IMR-90 (cell line): ENCODE data around the gene OR11G2. TPM values are rescaled to one million over a fixed set of nuclear protein-coding genes. Genes with fewer than 3 reads are reported as not detected.

Experiments
- ATAC-seq: fragments of 200-7000 bp; cut with Tn5 transposase; 2 replicates; pipeline ENCODE4 v1.9.1; 2020; ENCODE audit warnings: low read depth, mild to moderate bottlenecking, moderate library complexity
- BruUV-seq: library from RNA; stranded (reverse); fragments of 400-500 nt; replicated peaks from 2 replicates; lab custom pipeline; 2021; lab: Mats Ljungman, UMichigan
- CTCF ChIA-PET: fragments of 300-600 bp; formaldehyde crosslinking; extraction: SDS; loops from one replicate; lab custom pipeline; 2021; ENCODE audit warnings: antibody characterized with exemption; lab: Yijun Ruan, JAX
- POLR2A ChIA-PET: fragments of 300-600 bp; sonication (Branson Sonifier 250); formaldehyde crosslinking; loops from one replicate; lab custom pipeline; 2022; ENCODE audit warnings: antibody characterized with exemption; ENCODE audit not compliant: unreplicated experiment; lab: Charles Lee
- DNase-seq: peaks from one replicate; pipeline ENCODE4 v3.0.0; 2013
- H2AFZ ChIP-seq: replicated peaks from 2 replicates; pipeline ENCODE3; 2013; ENCODE audit warnings: low read length, mild to moderate bottlenecking; ENCODE audit not compliant: poor library complexity
- H2AK5ac ChIP-seq: 2 replicates; pipeline ENCODE4 v1.6.1; 2013; ENCODE audit warnings: low read depth, low read length, inconsistent platforms
- H2AK9ac ChIP-seq: replicated peaks from 2 replicates; pipeline ENCODE3; 2013; ENCODE audit warnings: mild to moderate bottlenecking, low read depth, low read length, moderate library complexity; ENCODE audit not compliant: poor library complexity
- H2BK120ac ChIP-seq: 2 replicates; pipeline ENCODE4 v1.6.1; 2013; ENCODE audit warnings: low read depth, low read length, inconsistent platforms
- H2BK15ac ChIP-seq: 3 replicates; pipeline ENCODE4 v1.6.1; 2013; ENCODE audit warnings: low read depth, low read length, inconsistent platforms
- H2BK20ac ChIP-seq: 2 replicates; pipeline ENCODE4 v1.6.1; 2013; ENCODE audit warnings: low read depth, mild to moderate bottlenecking, inconsistent platforms, low read length, moderate library complexity
- H2BK5ac ChIP-seq: 2 replicates; pipeline ENCODE4 v1.6.1; 2013; ENCODE audit warnings: mild to moderate bottlenecking, low read depth, low read length, inconsistent platforms; ENCODE audit not compliant: poor library complexity, severe bottlenecking
- H3K14ac ChIP-seq: replicated peaks from 2 replicates; pipeline ENCODE4 v1.6.1; 2013; ENCODE audit warnings: low read depth, low read length, inconsistent platforms
- H3K18ac ChIP-seq: 2 replicates; pipeline ENCODE4 v1.6.1; 2013; ENCODE audit warnings: low read depth, low read length, control low read depth
- H3K23ac ChIP-seq: 2 replicates; pipeline ENCODE4 v1.6.1; 2013; ENCODE audit warnings: low read depth, low read length, inconsistent platforms
- H3K27ac ChIP-seq: 2 replicates; pipeline ENCODE4 v1.5.1; 2013; ENCODE audit warnings: mild to moderate bottlenecking, control low read depth, low read length; ENCODE audit not compliant: insufficient read depth
- H3K27me3 ChIP-seq: 2 replicates; pipeline ENCODE4 v1.6.1; 2013; ENCODE audit warnings: low read length; ENCODE audit not compliant: control insufficient read depth, insufficient read depth
- H3K36me3 ChIP-seq: 2 replicates; pipeline ENCODE4 v1.6.1; 2013; ENCODE audit warnings: low read length, mixed read lengths; ENCODE audit not compliant: control insufficient read depth, insufficient read depth
- H3K4ac ChIP-seq: 2 replicates; pipeline ENCODE4 v1.6.1; 2013; ENCODE audit warnings: low read depth, low read length, inconsistent platforms
- H3K4me1 ChIP-seq: 2 replicates; pipeline ENCODE4 v1.6.1; 2013; ENCODE audit warnings: low read length, mixed read lengths; ENCODE audit not compliant: control insufficient read depth, insufficient read depth
- H3K4me2 ChIP-seq: 2 replicates; pipeline ENCODE4 v1.6.1; 2013; ENCODE audit warnings: low read depth, mild to moderate bottlenecking, control low read depth, low read length, moderate library complexity
- H3K4me3 ChIP-seq: 2 replicates; pipeline ENCODE4 v1.5.1; 2013; ENCODE audit warnings: low read depth, mild to moderate bottlenecking, control low read depth, low read length, moderate library complexity; ENCODE audit not compliant: insufficient read depth
- H3K56ac ChIP-seq: 2 replicates; pipeline ENCODE4 v1.6.1; 2013; ENCODE audit warnings: low read length, inconsistent platforms; ENCODE audit not compliant: insufficient read depth; ENCODE audit errors: extremely low read depth
- H3K79me1 ChIP-seq, 2 experiments: 2 replicates each; pipeline ENCODE4 v1.6.1; 2013; ENCODE audit warnings: low read length in 2 of 2, inconsistent platforms in 1 of 2, low read depth in 1 of 2
- H3K9ac ChIP-seq: 2 replicates; pipeline ENCODE4 v1.6.1; 2013; ENCODE audit warnings: low read depth, low read length, control low read depth
- H3K9me1 ChIP-seq: 2 replicates; pipeline ENCODE4 v1.6.1; 2013; ENCODE audit warnings: low read length, inconsistent platforms; ENCODE audit not compliant: insufficient read depth
- H3K9me3 ChIP-seq: 2 replicates; pipeline ENCODE4 v1.6.1; 2013; ENCODE audit warnings: low read length; ENCODE audit not compliant: control insufficient read depth, insufficient read depth
- H4K20me1 ChIP-seq: 2 replicates; pipeline ENCODE4 v1.6.1; 2013; ENCODE audit warnings: low read length, inconsistent platforms; ENCODE audit not compliant: insufficient read depth
- H4K5ac ChIP-seq: 2 replicates; pipeline ENCODE4 v1.6.1; 2013; ENCODE audit warnings: mild to moderate bottlenecking, low read depth, low read length, control low read depth
- H4K8ac ChIP-seq, 2 experiments: 2 replicates each; pipeline ENCODE4 v1.6.1; 2013; ENCODE audit warnings: low read depth in 2 of 2, low read length in 2 of 2, control low read depth in 1 of 2, inconsistent platforms in 1 of 2
- H4K91ac ChIP-seq: 2 replicates; pipeline ENCODE4 v1.6.1; 2013; ENCODE audit warnings: low read depth, low read length, inconsistent platforms; ENCODE audit not compliant: insufficient read depth
- BHLHE40 ChIP-seq: fragments of 150-350 bp; IDR thresholded peaks from 2 replicates; pipeline ENCODE4 v1.6.1; 2016; ENCODE audit warnings: mild to moderate bottlenecking, low read depth, low read length
- CEBPB ChIP-seq: IDR thresholded peaks from 2 replicates; pipeline ENCODE4 v1.6.1; 2012; ENCODE audit warnings: low read depth, low read length, improper control_type of control experiment
- CHD1 ChIP-seq: IDR thresholded peaks from 2 replicates; pipeline ENCODE4 v1.6.1; 2012; ENCODE audit warnings: low read depth, low read length, improper control_type of control experiment
- FOS ChIP-seq: fragments of 150-350 bp; IDR thresholded peaks from 2 replicates; pipeline ENCODE4 v1.6.1; 2016; ENCODE audit warnings: low read depth, low read length
- MAFK ChIP-seq: IDR thresholded peaks from 2 replicates; pipeline ENCODE4 v1.6.1; 2012; ENCODE audit warnings: low read depth, low read length, improper control_type of control experiment
- MAZ ChIP-seq: IDR thresholded peaks from 2 replicates; pipeline ENCODE4 v1.6.1; 2012; ENCODE audit warnings: low read depth, mild to moderate bottlenecking, low read length, improper control_type of control experiment, moderate library complexity, borderline replicate concordance
- MXI1 ChIP-seq: IDR thresholded peaks from 2 replicates; pipeline ENCODE4 v1.6.1; 2012; ENCODE audit warnings: low read depth, mild to moderate bottlenecking, low read length, moderate library complexity, borderline replicate concordance
- NFE2L2 ChIP-seq: fragments of 150-350 bp; IDR thresholded peaks from 2 replicates; pipeline ENCODE4 v1.6.1; 2016; ENCODE audit warnings: low read depth, mild to moderate bottlenecking, low read length
- POLR2A ChIP-seq: IDR thresholded peaks from 2 replicates; pipeline ENCODE4 v1.6.1; 2012; ENCODE audit warnings: mild to moderate bottlenecking, low read depth, low read length
- RAD21 ChIP-seq: IDR thresholded peaks from 2 replicates; pipeline ENCODE4 v1.6.1; 2012; ENCODE audit warnings: low read length, improper control_type of control experiment
- RCOR1 ChIP-seq: IDR thresholded peaks from 2 replicates; pipeline ENCODE4 v1.6.1; 2012; ENCODE audit warnings: mild to moderate bottlenecking, low read length, improper control_type of control experiment; ENCODE audit not compliant: insufficient replicate concordance
- RFX5 ChIP-seq: IDR thresholded peaks from 2 replicates; pipeline ENCODE4 v1.8.0; 2012; ENCODE audit warnings: low read depth, mild to moderate bottlenecking, low read length, moderate library complexity
- SMC3 ChIP-seq: fragments of 150-350 bp; IDR thresholded peaks from 2 replicates; pipeline ENCODE4 v1.6.1; 2016; ENCODE audit warnings: low read depth, mild to moderate bottlenecking, antibody characterized with exemption, low read length, moderate library complexity
- WGBS, 2 experiments: methylation state at CpG; one replicate each; pipeline versions ENCODE4 v1.1.5 to v1.1.7; 2013; ENCODE audit warnings: missing lambda C conversion rate in 2 of 2; ENCODE audit not compliant: insufficient read length in 1 of 2; ENCODE audit errors: extremely low coverage in 2 of 2; 5-methylcytosine and 5-hydroxymethylcytosine counted together
- dilution Hi-C: fragments of 300-500 bp; cut with HindIII; formaldehyde crosslinking; loops from one replicate; pipeline ENCODE4 v1.14.3; 2018; ENCODE audit warnings: low sequenced_read_pairs; ENCODE audit not compliant: unreplicated experiment
- in situ Hi-C: fragments of 300-500 bp; cut with MboI; formaldehyde crosslinking; loops from 3 replicates; pipeline ENCODE4 v1.14.3; 2019; ENCODE audit warnings: low sequenced_read_pairs, inconsistent platforms, mixed read lengths
- intact Hi-C: fragments of 100-400 bp; cut with micrococcal nuclease; formaldehyde crosslinking; loops from 2 replicates; pipeline ENCODE4 v1.10.0; 2022
- polyA plus RNA-seq, 3 experiments: library from polyadenylated mRNA; depleted of rRNA; stranded (reverse); fragments of >200 nt; gene quantifications; 2 replicates each; pipeline ENCODE4 v1.2.3, GENCODE V29; 2012; ENCODE audit warnings: low replicate concordance in 1 of 3
- total RNA-seq: library from RNA; depleted of rRNA; stranded (reverse); fragments of >200 nt; gene quantifications from 2 replicates; pipeline ENCODE4 v1.2.3, GENCODE V29; 2012
- TF ChIP-seq, protein P1 (sequence below): fragments of 150-350 bp; IDR thresholded peaks from 2 replicates; pipeline ENCODE4 v1.6.1; 2017; ENCODE audit warnings: mild to moderate bottlenecking, antibody characterized with exemption, low read length, low read depth
- TF ChIP-seq, protein P2 (sequence below): fragments of 150-350 bp; IDR thresholded peaks from 2 replicates; pipeline ENCODE4 v1.6.1; 2016; ENCODE audit warnings: low read depth, mild to moderate bottlenecking, low read length, moderate library complexity, borderline replicate concordance
- TF ChIP-seq, protein P3 (sequence below): conservative IDR thresholded peaks from 2 replicates; pipeline ENCODE4 v1.5.1; 2012; ENCODE audit warnings: mild to moderate bottlenecking, low read depth, low read length, improper control_type of control experiment

OR11G2 gene
- total and polyA plus RNA-seq, 2 of the 4 experiments (the other 2 are of a cell fraction) = not detected

DNA sequence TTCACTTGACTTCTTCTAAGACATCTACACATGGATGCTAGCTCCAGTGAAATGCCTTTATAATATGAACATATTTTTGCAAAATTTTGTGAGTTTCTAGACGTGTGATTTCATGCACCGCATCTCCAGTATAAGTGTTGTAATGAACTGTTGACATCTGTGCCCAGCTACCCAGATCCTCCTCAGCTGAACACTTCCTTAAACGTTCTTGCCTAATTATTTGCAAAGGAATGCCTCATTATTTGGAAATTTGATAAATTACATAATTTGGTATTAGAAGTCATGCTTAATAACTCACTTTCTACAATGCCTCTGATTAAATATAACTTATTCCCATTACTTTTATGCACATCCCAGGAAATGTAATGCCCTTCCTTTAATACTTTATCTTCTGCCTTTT is 14.0 kb downstream of the OR11G2 start:
- in situ Hi-C loops (no loop called here), intact Hi-C loops (no loop called here), dilution Hi-C loops (no loop called here)
- H2AK5ac ChIP-seq = no peak overlapping the region
- H2AK9ac ChIP-seq = no peak overlapping the region
- H3K79me1 ChIP-seq = no peaks in the 10 kb centered on the region
- no peak overlapping the region for H3K14ac ChIP-seq
- no peaks in the 10 kb centered on the region for H3K27me3 ChIP-seq
- TF ChIP-seq BHLHE40 = no peak
- no peak for TF ChIP-seq MXI1
- no peak for TF ChIP-seq MAFK
- TF ChIP-seq, protein P1, sequence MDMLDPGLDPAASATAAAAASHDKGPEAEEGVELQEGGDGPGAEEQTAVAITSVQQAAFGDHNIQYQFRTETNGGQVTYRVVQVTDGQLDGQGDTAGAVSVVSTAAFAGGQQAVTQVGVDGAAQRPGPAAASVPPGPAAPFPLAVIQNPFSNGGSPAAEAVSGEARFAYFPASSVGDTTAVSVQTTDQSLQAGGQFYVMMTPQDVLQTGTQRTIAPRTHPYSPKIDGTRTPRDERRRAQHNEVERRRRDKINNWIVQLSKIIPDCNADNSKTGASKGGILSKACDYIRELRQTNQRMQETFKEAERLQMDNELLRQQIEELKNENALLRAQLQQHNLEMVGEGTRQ = no peak
- TF ChIP-seq, protein P2, sequence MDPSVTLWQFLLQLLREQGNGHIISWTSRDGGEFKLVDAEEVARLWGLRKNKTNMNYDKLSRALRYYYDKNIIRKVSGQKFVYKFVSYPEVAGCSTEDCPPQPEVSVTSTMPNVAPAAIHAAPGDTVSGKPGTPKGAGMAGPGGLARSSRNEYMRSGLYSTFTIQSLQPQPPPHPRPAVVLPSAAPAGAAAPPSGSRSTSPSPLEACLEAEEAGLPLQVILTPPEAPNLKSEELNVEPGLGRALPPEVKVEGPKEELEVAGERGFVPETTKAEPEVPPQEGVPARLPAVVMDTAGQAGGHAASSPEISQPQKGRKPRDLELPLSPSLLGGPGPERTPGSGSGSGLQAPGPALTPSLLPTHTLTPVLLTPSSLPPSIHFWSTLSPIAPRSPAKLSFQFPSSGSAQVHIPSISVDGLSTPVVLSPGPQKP = no peak
- no peak for TF ChIP-seq NFE2L2
- TF ChIP-seq RFX5 = no peak
- TF ChIP-seq RAD21 = no peak
- TF ChIP-seq POLR2A = no peak
- TF ChIP-seq FOS = no peak
- no peak for TF ChIP-seq SMC3
- no peak for TF ChIP-seq MAZ
- TF ChIP-seq, protein P3, sequence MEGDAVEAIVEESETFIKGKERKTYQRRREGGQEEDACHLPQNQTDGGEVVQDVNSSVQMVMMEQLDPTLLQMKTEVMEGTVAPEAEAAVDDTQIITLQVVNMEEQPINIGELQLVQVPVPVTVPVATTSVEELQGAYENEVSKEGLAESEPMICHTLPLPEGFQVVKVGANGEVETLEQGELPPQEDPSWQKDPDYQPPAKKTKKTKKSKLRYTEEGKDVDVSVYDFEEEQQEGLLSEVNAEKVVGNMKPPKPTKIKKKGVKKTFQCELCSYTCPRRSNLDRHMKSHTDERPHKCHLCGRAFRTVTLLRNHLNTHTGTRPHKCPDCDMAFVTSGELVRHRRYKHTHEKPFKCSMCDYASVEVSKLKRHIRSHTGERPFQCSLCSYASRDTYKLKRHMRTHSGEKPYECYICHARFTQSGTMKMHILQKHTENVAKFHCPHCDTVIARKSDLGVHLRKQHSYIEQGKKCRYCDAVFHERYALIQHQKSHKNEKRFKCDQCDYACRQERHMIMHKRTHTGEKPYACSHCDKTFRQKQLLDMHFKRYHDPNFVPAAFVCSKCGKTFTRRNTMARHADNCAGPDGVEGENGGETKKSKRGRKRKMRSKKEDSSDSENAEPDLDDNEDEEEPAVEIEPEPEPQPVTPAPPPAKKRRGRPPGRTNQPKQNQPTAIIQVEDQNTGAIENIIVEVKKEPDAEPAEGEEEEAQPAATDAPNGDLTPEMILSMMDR = no peak
- TF ChIP-seq CHD1 = no peak
- no peak for TF ChIP-seq CEBPB
- TF ChIP-seq RCOR1 = no peak
- H3K23ac ChIP-seq = no peak overlapping the region
- H3K4me1 ChIP-seq = no peaks in the 10 kb centered on the region
- no peak overlapping the region for H3K9ac ChIP-seq
- no CpG with 5 or more reads among the region's 3 CpGs for WGBS, 2 experiments
- H3K4me3 ChIP-seq = no peak overlapping the region
- H3K9me3 ChIP-seq = peaks cover 4% of the 10 kb centered on the region
- H2BK120ac ChIP-seq = no peak overlapping the region
- H3K4ac ChIP-seq = no peak overlapping the region
- no peaks in the 10 kb centered on the region for H3K9me1 ChIP-seq
- POLR2A ChIA-PET = no interaction called here
- H3K56ac ChIP-seq = no peak overlapping the region
- DNase-seq = no peak
- no peaks in the 10 kb centered on the region for H3K36me3 ChIP-seq
- no peak overlapping the region for H2BK5ac ChIP-seq
- no peaks in the 10 kb centered on the region for H4K20me1 ChIP-seq
- no peak overlapping the region for H2BK20ac ChIP-seq
- no peak overlapping the region for H4K8ac ChIP-seq
- no peak overlapping the region for H2AFZ ChIP-seq
- CTCF ChIA-PET = no interaction called here
- H4K5ac ChIP-seq = no peak overlapping the region
- H3K4me2 ChIP-seq = no peak overlapping the region
- no peak overlapping the region for H3K18ac ChIP-seq
- no peak for ATAC-seq
- H2BK15ac ChIP-seq = no peak overlapping the region
- no TSS peak for BruUV-seq
- no peak overlapping the region for H3K27ac ChIP-seq
- no peak overlapping the region for H4K91ac ChIP-seq
